K562 (cell line): ENCODE measurements around the gene AKR1C4. TPM values are rescaled to one million over a fixed set of nuclear protein-coding genes. Genes with fewer than 3 reads are reported as not detected.

Source experiments
- ATAC-seq: fragments of 200-7000 bp; cut with Tn5 transposase; 3 replicates; pipeline ENCODE4 v1.9.1; 2020; ENCODE audit warnings: moderate library complexity
- BruUV-seq: library from RNA; stranded (reverse); fragments of 400-500 nt; replicated peaks from 2 replicates; lab custom pipeline; 2021; lab: Mats Ljungman, UMichigan
- CTCF ChIA-PET: fragments of 300-600 bp; formaldehyde crosslinking; extraction: SDS; loops from one replicate; lab custom pipeline; 2021; ENCODE audit warnings: low intra/inter-chr PET ratio; lab: Yijun Ruan, JAX
- POLR2A ChIA-PET: fragments of 300-600, 350-650 bp; sonication (Branson Sonifier 250); formaldehyde crosslinking; extraction: SDS; loops from one replicate; lab custom pipeline; 2021; ENCODE audit warnings: antibody characterized with exemption, inconsistent platforms; lab: Yijun Ruan, JAX
- DNase-seq, 4 experiments: peaks; one replicate each; pipeline versions ENCODE4 v3.0.0 to v3.0.0-alpha.2; 2011 to 2018; ENCODE audit warnings: low spot score in 3 of 4, mixed read lengths in 3 of 4; ENCODE audit errors: extremely low read depth in 1 of 4
- FAIRE-seq: peaks from 2 replicates; lab custom pipeline; 2011; peaks lifted over from hg19 to GRCh38; lab: Jason Lieb, UNC
- H2AFZ ChIP-seq: 2 replicates; pipeline ENCODE4 v1.6.0; 2011; ENCODE audit warnings: low read depth, low read length, control low read depth, inconsistent platforms
- H3K27ac ChIP-seq: fragments of 200-600 bp; 3 replicates; pipeline ENCODE4 v1.8.0; 2011; ENCODE audit warnings: low read depth, mild to moderate bottlenecking, control low read depth, inconsistent platforms, low read length, moderate library complexity, mixed read lengths; ENCODE audit errors: extremely low read depth
- H3K27me3 ChIP-seq, 2 experiments: fragments of 300-600 bp in 1 of 2; 2 replicates in 1 of 2; 3 replicates in 1 of 2; pipeline versions ENCODE4 v1.6.0 to v1.8.0; 2011; ENCODE audit warnings: inconsistent platforms in 2 of 2, low read length in 2 of 2, mild to moderate bottlenecking in 1 of 2, mixed read lengths in 1 of 2, moderate library complexity in 1 of 2; ENCODE audit not compliant: control insufficient read depth in 2 of 2, insufficient read depth in 2 of 2
- H3K36me3 ChIP-seq: fragments of 300-600 bp; 3 replicates; pipeline ENCODE4 v1.8.0; 2011; ENCODE audit warnings: mild to moderate bottlenecking, low read length, inconsistent platforms; ENCODE audit not compliant: control insufficient read depth, insufficient read depth
- H3K4me1 ChIP-seq, 2 experiments: fragments of 200-600 bp in 1 of 2; replicated peaks in 1 of 2; 2 replicates in 1 of 2; 3 replicates in 1 of 2; pipeline versions ENCODE4 v1.5.1 to v1.8.0; 2011; ENCODE audit warnings: inconsistent platforms in 2 of 2, low read length in 2 of 2, mild to moderate bottlenecking in 1 of 2, mixed read lengths in 1 of 2, moderate library complexity in 1 of 2; ENCODE audit not compliant: control insufficient read depth in 2 of 2, insufficient read depth in 2 of 2
- H3K4me2 ChIP-seq: 2 replicates; pipeline ENCODE4 v1.6.1; 2011; ENCODE audit warnings: low read length, control low read depth, inconsistent platforms, mixed read lengths; ENCODE audit not compliant: insufficient read depth
- H3K4me3 ChIP-seq: fragments of 200-600 bp; sonication (generic), shearing (Covaris generic); 2 replicates; pipeline ENCODE4 v1.5.1; 2016; ENCODE audit warnings: control low read depth, inconsistent platforms
- H3K79me2 ChIP-seq: fragments of 200-600 bp; 3 replicates; pipeline ENCODE4 v1.8.0; 2011; ENCODE audit warnings: low read length, inconsistent platforms; ENCODE audit not compliant: control insufficient read depth, insufficient read depth
- H3K9ac ChIP-seq, 2 experiments: 2 replicates each; pipeline versions ENCODE4 v1.6.0 to v1.6.1; 2011; ENCODE audit warnings: low read depth in 2 of 2, low read length in 2 of 2, control low read depth in 1 of 2, inconsistent platforms in 1 of 2, mild to moderate bottlenecking in 1 of 2, mixed read lengths in 1 of 2; ENCODE audit not compliant: insufficient read depth in 1 of 2
- H3K9me1 ChIP-seq: one replicate; pipeline ENCODE4 v1.6.0; 2011; ENCODE audit warnings: inconsistent platforms, mild to moderate bottlenecking, low read length, moderate library complexity; ENCODE audit not compliant: control insufficient read depth, insufficient read depth
- H3K9me3 ChIP-seq: replicated peaks from 2 replicates; pipeline ENCODE4 v1.5.1; 2011; ENCODE audit warnings: low read depth, low read length, inconsistent platforms; ENCODE audit not compliant: control insufficient read depth, insufficient read depth
- H4K20me1 ChIP-seq: replicated peaks from 2 replicates; pipeline ENCODE4 v1.6.1; 2011; ENCODE audit warnings: low read length, inconsistent platforms, mixed read lengths; ENCODE audit not compliant: control insufficient read depth, insufficient read depth
- DIDO1 ChIP-seq: fragments of 450-650 bp; IDR thresholded peaks from 2 replicates; pipeline ENCODE4 v1.6.1; 2016; ENCODE audit warnings: low read depth, missing biosample characterization, missing genetic modification characterization
- HLTF ChIP-seq: fragments of 450-650 bp; IDR thresholded peaks from 2 replicates; pipeline ENCODE4 v1.6.1; 2016
- MCM3 ChIP-seq: fragments of 450-650 bp; IDR thresholded peaks from 2 replicates; pipeline ENCODE4 v1.6.1; 2016
- NFXL1 ChIP-seq: fragments of 450-650 bp; formaldehyde crosslinking; IDR thresholded peaks from 2 replicates; pipeline ENCODE4 v1.4.0; 2021; ENCODE audit warnings: mild to moderate bottlenecking
- ZFP91 ChIP-seq: sonication (generic); formaldehyde crosslinking; IDR thresholded peaks from 2 replicates; pipeline ENCODE4 v1.8.0; 2022; ENCODE audit warnings: mild to moderate bottlenecking, missing genetic modification reagents
- ZFPM2 ChIP-seq: fragments of 250-450 bp; sonication (Bioruptor Pico); IDR thresholded peaks from 2 replicates; pipeline ENCODE4 v1.5.1; 2022; ENCODE audit warnings: mild to moderate bottlenecking
- ZNF146 ChIP-seq: IDR thresholded peaks from one replicate; pipeline ENCODE4 v1.6.1; 2018; ENCODE audit warnings: missing compliant biosample characterization; ENCODE audit not compliant: unreplicated experiment
- ZNF24 ChIP-seq: fragments of 450-650 bp; IDR thresholded peaks from 2 replicates; pipeline ENCODE4 v1.6.1; 2016
- ZNF740 ChIP-seq, 3 experiments: fragments of 200-800 bp in 1 of 3; sonication (Bioruptor generic) in 1 of 3; sonication (generic) in 1 of 3; formaldehyde crosslinking in 1 of 3; IDR thresholded peaks; 2 replicates each; pipeline versions ENCODE4 v1.6.1 to v1.8.0; 2016 to 2022; ENCODE audit warnings: mild to moderate bottlenecking in 2 of 3, missing compliant biosample characterization in 2 of 3, missing genetic modification characterization in 2 of 3, missing genetic modification reagents in 1 of 3
- ZNF830 ChIP-seq: fragments of 250-450 bp; sonication (Bioruptor Pico); IDR thresholded peaks from 2 replicates; pipeline ENCODE4 v1.5.0; 2021; ENCODE audit warnings: mild to moderate bottlenecking
- WGBS: fragments of 100-300 bp; shearing (Covaris generic); methylation state at CpG from one replicate; pipeline ENCODE4 v1.1.6; 2016; ENCODE audit warnings: low coverage, mixed read lengths; ENCODE audit not compliant: insufficient coverage; ENCODE audit errors: missing lambda C conversion rate; 5-methylcytosine and 5-hydroxymethylcytosine counted together
- in situ Hi-C: fragments of 300-500 bp; cut with MboI; formaldehyde crosslinking; loops from 4 replicates; pipeline ENCODE4 v1.15.0; 2018; ENCODE audit warnings: inconsistent platforms, mixed read lengths
- intact Hi-C: fragments of 100-400 bp; cut with micrococcal nuclease; formaldehyde crosslinking; loops from 2 replicates; pipeline ENCODE4 v1.14.2; 2022
- polyA plus RNA-seq, 8 experiments: library from polyadenylated mRNA; depleted of rRNA in 4 of 8; stranded (reverse) in 5 of 8; unstranded in 3 of 8; fragments of >200 nt; fragmentation: Nextera tagmentation in 2 of 8; fragmentation: Illumina TruSeq in 1 of 8; extraction: Ambion mirVana in 2 of 8; extraction: Trizol in 1 of 8; gene quantifications; 2 replicates each; pipeline versions ENCODE4 v1.2.1 to v1.2.3, GENCODE V29; 2011 to 2014; ENCODE audit warnings: inconsistent platforms in 1 of 8, missing spikeins in 1 of 8
- total RNA-seq, 7 experiments: library from RNA; depleted of rRNA in 6 of 7; stranded (reverse); fragments of >200 nt in 6 of 7; fragmentation: Illumina TruSeq in 2 of 7; extraction: Trizol in 2 of 7; gene quantifications; 2 replicates each; pipeline versions ENCODE4 v1.2.1 to v1.2.3, GENCODE V29; 2011 to 2021; ENCODE audit warnings: low replicate concordance in 1 of 7
- TF ChIP-seq, protein P1 (sequence below): fragments of 450-650 bp; IDR thresholded peaks from 2 replicates; pipeline ENCODE4 v1.6.1; 2016
- TF ChIP-seq, protein P2 (sequence below): IDR thresholded peaks from 2 replicates; pipeline ENCODE4 v1.6.1; 2012; ENCODE audit warnings: low read depth, low read length, improper control_type of control experiment, borderline replicate concordance
- TF ChIP-seq, protein P3 (sequence below): fragments of 450-650 bp; formaldehyde crosslinking; IDR thresholded peaks from 2 replicates; pipeline ENCODE4 v1.4.0; 2020; ENCODE audit warnings: mild to moderate bottlenecking, moderate library complexity

Gene AKR1C4
- total and polyA plus RNA-seq, 9 of the 15 experiments (the other 6 are each of a cell fraction or from before 2014, with no cell fraction given): 0.13 TPM; not detected in 8

DNA sequence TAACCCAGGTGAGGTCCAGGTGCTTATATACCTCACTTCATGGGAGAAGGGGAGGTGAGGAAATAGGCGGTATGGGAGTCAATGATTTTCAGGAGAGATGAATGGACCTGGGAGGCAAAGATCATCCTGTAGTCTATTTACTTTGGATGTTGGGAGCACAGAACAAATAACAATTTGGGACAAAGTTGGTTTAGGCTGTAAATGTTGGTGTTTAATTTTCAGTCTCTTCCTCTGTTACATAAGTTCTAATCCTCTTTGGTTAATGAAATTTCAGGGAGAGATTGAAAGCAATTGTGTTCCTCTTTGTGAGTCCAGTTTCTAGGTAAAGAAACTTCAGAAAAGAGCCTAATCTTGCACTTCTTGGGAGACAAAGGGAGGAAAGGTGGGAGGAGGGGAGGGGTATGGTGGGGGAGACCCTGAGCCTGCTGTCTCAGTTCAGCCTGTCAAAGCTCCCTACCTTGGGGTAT is 46.9 kb downstream of the AKR1C4 start:
- in situ Hi-C loops (no loop called here), intact Hi-C loops (no loop called here)
- Histone ChIP-seq H3K36me3 (no peaks in the 10 kb centered on the region), H3K4me1 (no peaks in the 10 kb centered on the region), H3K27ac (no peak overlapping the region), H3K4me2 (no peak overlapping the region), H3K27me3 (peaks cover 0 to 2% of the 10 kb centered on the region in 2 experiments; a peak in 1 of 5 replicates), H3K9me3 (no peaks in the 10 kb centered on the region), H3K9me1 (no peaks in the 10 kb centered on the region), H3K79me2 (no peaks in the 10 kb centered on the region), H4K20me1 (no peaks in the 10 kb centered on the region), H3K4me3 (no peak overlapping the region), H2AFZ (no peak overlapping the region)
- BruUV-seq: no TSS peak
- 8% methylated on average over 1 of the region's 1 CpG for WGBS
- POLR2A ChIA-PET: no interaction called here
- DNase-seq (no peak), ATAC-seq (no peak)
- CTCF ChIA-PET: no interaction called here
- TF ChIP-seq ZFP91 (CRISPR knock-in tag) (no peak), ZNF740 (CRISPR knock-in tag; IDR thresholded peaks at IDR 0.05) (no peak), ZNF740 (tag; IDR thresholded peaks at IDR 0.05) (no peak), ZNF146 (CRISPR knock-in tag) (no peak), DIDO1 (tag) (no peak), NFXL1 (CRISPR knock-in tag) (no peak), MCM3 (no peak), ZNF830 (CRISPR knock-in tag) (no peak), ZFPM2 (no peak), ZNF24 (no peak), HLTF (no peak)
- TF ChIP-seq, protein P1, sequence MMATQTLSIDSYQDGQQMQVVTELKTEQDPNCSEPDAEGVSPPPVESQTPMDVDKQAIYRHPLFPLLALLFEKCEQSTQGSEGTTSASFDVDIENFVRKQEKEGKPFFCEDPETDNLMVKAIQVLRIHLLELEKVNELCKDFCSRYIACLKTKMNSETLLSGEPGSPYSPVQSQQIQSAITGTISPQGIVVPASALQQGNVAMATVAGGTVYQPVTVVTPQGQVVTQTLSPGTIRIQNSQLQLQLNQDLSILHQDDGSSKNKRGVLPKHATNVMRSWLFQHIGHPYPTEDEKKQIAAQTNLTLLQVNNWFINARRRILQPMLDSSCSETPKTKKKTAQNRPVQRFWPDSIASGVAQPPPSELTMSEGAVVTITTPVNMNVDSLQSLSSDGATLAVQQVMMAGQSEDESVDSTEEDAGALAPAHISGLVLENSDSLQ: no peak
- TF ChIP-seq, protein P2, sequence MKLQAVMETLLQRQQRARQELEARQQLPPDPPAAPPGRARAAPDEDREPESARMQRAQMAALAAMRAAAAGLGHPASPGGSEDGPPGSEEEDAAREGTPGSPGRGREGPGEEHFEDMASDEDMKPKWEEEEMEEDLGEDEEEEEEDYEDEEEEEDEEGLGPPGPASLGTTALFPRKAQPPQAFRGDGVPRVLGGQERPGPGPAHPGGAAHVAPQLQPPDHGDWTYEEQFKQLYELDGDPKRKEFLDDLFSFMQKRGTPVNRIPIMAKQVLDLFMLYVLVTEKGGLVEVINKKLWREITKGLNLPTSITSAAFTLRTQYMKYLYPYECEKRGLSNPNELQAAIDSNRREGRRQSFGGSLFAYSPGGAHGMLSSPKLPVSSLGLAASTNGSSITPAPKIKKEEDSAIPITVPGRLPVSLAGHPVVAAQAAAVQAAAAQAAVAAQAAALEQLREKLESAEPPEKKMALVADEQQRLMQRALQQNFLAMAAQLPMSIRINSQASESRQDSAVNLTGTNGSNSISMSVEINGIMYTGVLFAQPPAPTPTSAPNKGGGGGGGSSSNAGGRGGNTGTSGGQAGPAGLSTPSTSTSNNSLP: no peak
- TF ChIP-seq, protein P3, sequence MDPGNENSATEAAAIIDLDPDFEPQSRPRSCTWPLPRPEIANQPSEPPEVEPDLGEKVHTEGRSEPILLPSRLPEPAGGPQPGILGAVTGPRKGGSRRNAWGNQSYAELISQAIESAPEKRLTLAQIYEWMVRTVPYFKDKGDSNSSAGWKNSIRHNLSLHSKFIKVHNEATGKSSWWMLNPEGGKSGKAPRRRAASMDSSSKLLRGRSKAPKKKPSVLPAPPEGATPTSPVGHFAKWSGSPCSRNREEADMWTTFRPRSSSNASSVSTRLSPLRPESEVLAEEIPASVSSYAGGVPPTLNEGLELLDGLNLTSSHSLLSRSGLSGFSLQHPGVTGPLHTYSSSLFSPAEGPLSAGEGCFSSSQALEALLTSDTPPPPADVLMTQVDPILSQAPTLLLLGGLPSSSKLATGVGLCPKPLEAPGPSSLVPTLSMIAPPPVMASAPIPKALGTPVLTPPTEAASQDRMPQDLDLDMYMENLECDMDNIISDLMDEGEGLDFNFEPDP: no peak
- TF ChIP-seq, all 486 proteins: peak for 0
- no peak overlapping the region for H3K9ac ChIP-seq
- FAIRE-seq: no peak
